ENCODE results near the gene URAD.

Gene URAD

GRCh38 chr13:28000567-28000966 is 12.1 kb upstream of the URAD start:
- no peak for DNase-seq (ENCODE audit: low read depth)

GRCh38 chr13:27997904-27998522 is 9.5 kb upstream of the URAD start:
- DNase-seq (ENCODE audit: low read depth): no peak

GRCh38 chr13:27991881-27992280 is 3.4 kb upstream of the URAD start:
- no peak for DNase-seq (ENCODE audit: low read depth)

GRCh38 chr13:27985600-27985999 is 2.9 kb downstream of the URAD start:
- no peak for DNase-seq (ENCODE audit: low read depth)

- DNase-seq (ENCODE audit: low read depth): no peak
Observed at GRCh38 chr13:27982361-27982760, 6.1 kb downstream of the URAD start.

- no peak for DNase-seq (ENCODE audit: low read depth)
Observed at GRCh38 chr13:27981006-27981708, 7.3 kb downstream of the URAD start.

- no peak for DNase-seq (ENCODE audit: low read depth)
Observed at GRCh38 chr13:27980280-27980998, 8.1 kb downstream of the URAD start.

- no peak for DNase-seq (ENCODE audit: low read depth)
Observed at GRCh38 chr13:27979765-27980279, 8.7 kb downstream of the URAD start.

GRCh38 chr13:27979001-27979643 is 9.4 kb downstream of the URAD start:
- DNase-seq (ENCODE audit: low read depth): no peak

GRCh38 chr13:27978301-27978968 is 10.1 kb downstream of the URAD start:
- no peak for DNase-seq (ENCODE audit: low read depth)

GRCh38 chr13:27977476-27978300 is 10.8 kb downstream of the URAD start:
- no peak for DNase-seq (ENCODE audit: low read depth)

- no peak for DNase-seq (ENCODE audit: low read depth)
Observed at GRCh38 chr13:27976362-27977091, 12.0 kb downstream of the URAD start.

GRCh38 chr13:27975564-27976361 is 12.7 kb downstream of the URAD start:
- DNase-seq (ENCODE audit: low read depth): no peak

GRCh38 chr13:27973961-27974662 is 14.4 kb downstream of the URAD start:
- no peak for DNase-seq (ENCODE audit: low read depth)

- DNase-seq (ENCODE audit: low read depth): no peak
Observed at GRCh38 chr13:27973291-27973690, 15.2 kb downstream of the URAD start.

- DNase-seq (ENCODE audit: low read depth): no peak
Observed at GRCh38 chr13:27972478-27972820, 16.0 kb downstream of the URAD start.

GRCh38 chr13:27971776-27972477 is 16.6 kb downstream of the URAD start:
- DNase-seq (ENCODE audit: low read depth): no peak

GRCh38 chr13:27971236-27971645 is 17.3 kb downstream of the URAD start:
- no peak for DNase-seq (ENCODE audit: low read depth)

All from activated T-cell treated with anti-CD3 and anti-CD28 coated beads for 48 hours (primary cell).